HG02885 (cell line): Measurements from ENCODE around the gene NCOA4.
"Not testable (repeated sequence)": the region's sequence is repeated elsewhere in the genome, so short reads cannot be mapped to it uniquely, and the experiment has no call there.

Experiments used
- ATAC-seq: cut with Tn5 transposase; IDR thresholded peaks from one replicate; pipeline ENCODE4 v1.9.1; 2021; ENCODE audit warnings: mild to moderate bottlenecking; ENCODE audit not compliant: unreplicated experiment, poor library complexity

The NCOA4 gene

DNA sequence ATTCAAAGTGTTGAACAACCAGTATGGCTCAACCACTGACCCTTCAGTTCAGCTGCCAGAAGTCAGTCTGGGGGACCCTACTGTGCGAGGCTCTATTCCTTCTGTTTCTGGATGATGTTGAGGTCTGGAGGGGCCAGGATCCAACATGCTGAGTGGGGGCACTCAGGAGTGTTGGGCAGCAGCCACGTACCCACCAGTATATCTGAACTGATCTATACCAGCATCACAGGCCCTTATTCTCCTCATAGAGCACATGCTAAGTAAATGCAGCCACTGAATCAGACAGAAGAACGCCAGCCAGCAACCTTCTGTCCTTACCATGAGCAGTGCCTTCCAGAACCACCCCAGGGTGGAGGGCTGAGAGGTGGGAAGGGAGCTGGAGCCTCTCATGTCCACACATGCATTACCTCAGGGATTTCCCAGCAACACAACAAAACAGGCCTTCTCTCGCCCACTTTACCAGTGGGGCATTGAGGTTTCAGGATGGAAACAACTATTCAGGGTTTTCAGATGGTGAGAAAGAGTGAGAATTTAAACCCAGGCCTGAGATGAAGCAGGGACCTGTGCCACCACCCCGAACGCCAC, 22.5 kb upstream of the NCOA4 start:
- ATAC-seq: no peak

DNA sequence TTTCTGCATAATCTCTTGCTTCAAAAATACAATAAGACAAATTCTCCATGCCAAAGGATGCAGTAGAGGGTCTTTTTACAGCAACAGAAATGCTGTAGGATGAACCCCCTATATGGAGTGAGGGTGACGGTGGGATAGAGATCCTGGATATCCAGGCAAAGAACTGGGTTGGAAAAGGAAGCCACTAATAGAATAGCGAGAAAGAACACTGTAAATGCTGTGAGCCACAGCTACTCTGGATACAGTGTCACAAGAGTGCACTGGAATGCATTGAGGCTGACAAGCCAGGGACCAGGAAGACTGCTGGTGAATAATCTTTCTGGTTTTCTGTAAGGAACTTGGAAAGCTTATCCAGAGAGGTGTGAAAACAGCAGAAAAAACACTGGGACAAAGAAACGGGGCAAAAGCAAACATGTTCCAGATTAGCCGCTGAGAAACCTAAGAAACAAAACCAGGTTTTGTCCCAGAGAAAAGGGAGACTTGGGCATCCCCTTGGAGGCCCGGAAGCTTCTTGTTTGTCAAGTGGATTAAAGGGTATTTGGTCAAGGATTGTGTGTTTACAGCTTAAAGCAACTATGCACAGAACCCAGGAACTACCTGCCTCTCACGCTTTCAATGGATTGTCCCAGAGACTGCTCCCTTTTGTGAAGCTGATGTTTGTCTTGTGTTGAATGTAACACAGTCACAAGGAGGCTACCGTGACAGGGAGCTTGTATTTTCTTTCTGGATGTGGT, 21.8 kb upstream of the NCOA4 start:
- ATAC-seq: no peak

DNA sequence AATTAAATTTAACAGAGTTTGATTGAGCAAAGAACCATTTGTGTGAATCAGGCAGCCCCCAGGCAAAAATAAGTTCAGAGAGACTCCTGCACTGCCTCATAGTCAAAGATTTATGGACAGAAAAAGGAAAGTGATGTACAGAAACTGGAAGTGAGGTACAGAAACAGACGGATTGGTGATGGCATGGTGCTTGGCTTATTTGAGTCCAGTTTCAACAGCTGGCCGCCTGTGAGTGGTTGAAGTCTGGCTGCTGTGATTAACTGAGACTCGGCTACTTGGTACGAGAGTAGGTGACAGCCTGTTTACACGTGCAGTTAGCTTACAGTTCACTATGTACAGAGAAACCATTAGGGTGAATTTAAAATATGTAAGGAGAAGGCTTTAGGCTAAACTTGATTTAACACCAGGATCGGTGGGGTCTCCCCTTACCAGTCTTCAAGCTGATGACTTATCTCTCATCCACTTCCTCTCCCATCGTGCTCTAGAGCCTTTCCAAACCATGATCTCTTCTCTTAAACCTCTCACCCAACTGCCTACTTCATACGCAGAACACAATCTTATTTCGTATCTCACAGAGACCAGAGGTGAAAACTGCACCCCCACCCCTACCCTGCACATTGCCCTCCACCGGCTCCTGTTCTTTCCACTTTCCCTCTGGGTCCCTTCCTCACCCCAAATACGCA, 20.7 kb upstream of the NCOA4 start:
- no peak for ATAC-seq

DNA sequence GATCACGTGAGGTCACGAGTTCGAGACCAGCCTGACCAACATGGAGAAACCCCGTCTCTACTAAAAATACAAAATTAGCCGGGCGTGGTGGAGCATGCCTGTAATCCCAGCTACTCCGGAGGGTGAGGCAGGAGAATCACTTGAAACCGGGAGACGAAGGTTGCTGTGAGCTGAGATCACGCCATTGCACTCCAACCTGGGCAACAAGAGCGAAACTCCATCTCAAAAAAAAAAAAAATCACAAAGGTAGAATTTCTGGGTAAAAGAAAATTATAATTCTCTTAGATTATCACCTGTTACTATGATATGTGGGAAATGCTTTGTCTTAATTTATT, 19.0 kb upstream of the NCOA4 start:
- not testable (repeated sequence) for ATAC-seq

DNA sequence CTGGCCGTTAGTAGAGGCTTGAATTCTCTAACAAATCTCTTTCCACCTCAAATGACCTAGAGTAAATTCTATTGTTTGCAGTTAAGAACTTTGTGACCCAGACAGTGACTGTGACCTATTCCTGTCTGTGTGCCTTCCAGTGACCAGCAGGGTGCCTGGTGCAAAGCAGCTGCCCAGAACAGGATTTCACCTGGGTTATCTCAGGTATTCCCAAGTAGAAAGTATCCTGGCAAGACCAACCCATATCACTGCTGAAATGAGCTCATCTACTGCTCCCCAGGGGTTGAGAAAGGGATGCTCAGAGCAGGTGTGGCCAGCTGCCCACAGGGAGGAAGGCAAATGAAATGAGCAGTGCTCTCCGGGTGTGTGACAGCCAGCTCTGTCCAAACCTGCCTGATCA, 17.7 kb upstream of the NCOA4 start:
- ATAC-seq: no peak

DNA sequence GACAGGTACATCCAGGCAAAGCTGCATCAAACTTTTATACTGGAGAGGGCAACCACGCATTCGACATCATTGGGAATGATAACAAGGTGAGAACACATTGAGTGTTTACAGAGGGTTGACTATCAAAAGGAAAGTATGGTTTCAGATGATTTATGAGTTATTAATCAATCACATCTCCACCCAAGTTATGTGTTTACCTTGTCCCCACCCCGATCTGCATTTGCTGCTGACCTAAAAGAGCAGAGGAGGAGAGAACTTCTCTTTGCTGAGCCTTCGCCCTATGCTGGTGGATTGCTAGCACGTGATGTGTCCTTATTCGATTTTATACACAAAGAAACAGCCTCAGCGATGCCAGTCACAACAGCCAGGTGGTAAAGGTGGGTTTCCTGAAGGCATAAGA, 15.8 kb upstream of the NCOA4 start, which contains the start of gene MSMB:
Gene MSMB, minus strand, starts transcription at position 9 of the 400 bp plus-strand sequence. CDS start 32 bp downstream, outside the sequence.
- ATAC-seq: no peak

DNA sequence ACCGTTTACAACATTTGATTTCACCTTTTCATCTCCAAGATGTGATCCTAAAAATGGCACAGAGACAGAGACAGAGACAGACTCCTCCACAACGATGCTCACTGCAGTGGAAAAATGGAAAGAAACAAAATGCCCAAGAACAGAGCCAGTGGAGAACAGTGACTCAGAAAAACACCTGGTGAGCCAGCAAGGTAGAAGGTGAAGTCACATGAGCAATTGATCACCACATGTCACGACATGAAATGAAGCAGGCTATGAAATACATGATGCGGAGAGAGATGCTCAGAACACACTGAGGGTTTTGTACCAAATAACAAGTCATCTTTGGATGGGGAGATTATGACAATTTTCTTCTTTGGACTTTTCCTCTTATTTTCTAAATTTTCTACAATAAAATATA, 12.1 kb upstream of the NCOA4 start:
- no peak for ATAC-seq

DNA sequence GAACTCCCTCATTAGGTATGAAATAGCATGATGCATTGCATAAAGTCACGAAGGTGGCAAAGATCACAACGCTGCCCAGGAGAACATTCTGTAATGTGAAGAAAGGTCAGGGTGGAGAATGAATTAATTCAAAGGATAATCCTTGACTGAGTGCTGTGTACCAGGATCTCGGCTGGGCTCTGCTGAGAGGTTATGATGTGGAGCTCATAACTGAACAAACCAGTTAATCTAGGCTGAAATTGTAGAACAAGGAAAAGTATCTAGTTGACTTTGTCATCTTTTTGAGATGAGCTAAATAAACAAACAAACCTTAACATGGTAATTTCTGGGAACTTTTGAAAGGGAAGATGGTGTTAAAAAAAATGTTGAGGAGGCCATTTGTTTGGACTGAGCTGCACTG, 9.6 kb upstream of the NCOA4 start:
- no peak for ATAC-seq

DNA sequence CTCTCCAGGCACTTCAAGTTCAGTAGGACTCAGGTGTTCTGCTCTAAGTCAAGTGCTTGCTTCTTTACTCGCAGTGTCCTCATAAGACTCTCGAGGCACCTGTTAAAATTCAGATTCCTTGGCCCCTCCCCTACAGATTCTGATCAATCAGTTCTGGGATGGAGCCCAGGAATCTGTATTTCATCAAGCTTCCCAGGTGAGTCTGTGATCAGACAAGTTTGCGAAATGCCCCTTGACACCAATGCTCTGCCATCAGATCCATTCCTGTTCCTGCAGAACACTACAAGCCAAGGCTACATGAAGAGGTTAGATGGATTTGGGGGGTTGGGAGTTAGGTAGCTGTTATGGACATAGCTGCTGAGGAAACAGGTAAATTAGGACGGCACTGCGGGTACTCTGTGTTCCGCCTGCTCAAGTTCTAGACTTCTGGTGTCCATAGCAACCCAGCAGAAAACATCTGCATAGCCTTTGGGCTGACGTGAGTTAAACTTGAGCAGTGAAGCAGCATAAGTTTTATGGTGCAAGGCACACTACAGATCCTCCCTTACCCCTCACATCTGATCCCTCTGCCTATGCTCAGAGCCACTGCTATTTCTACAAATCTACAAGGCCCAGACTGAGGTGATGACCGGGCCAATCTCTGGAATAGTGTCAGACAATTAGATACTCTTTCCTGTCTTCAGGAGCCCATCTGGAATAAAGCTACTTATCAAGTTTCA, 6.8 kb upstream of the NCOA4 start:
- no peak for ATAC-seq

DNA sequence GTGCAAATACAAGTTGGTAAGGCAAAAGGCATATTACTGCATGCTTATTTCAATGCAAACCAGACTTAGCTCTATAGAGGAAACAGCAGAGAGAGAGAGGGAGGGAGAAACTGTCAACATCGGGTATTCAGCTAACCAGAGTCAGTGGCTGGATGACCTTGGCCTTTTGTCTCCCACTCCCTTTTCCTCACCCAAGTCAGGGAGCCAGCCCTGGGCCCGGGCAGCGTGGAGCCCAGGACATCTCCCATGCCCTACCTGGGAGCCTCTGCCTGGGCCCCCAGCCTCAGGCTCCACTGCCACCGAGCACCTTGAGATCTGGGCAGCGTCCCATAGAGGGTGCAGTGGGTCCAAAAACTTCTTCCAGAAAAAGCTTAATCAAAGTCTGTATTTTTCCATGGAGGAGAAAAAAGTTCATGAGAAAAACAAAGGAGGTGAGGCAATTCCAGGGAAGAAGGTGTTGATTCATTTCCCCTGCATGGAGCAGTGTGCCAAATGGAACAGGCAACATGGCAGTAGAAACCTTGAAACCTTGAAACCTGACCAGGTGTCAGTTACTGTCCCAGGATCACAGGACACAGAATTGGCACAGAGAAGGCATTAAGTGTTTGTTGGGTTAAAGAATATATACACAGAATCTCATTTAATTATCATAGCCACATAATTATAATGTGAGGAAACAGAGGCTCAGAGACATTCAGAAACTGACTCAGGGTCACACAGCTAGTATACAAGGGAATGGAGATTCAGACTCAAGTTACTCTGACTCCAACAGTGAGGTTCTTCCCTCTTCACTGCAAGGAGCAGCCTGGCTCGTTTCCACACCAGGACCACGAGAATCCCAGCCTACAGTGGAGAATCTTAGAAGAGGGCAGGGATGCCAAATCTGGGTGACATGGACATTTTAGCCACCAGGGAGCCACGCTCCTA, 5.8 kb upstream of the NCOA4 start:
- no peak for ATAC-seq

DNA sequence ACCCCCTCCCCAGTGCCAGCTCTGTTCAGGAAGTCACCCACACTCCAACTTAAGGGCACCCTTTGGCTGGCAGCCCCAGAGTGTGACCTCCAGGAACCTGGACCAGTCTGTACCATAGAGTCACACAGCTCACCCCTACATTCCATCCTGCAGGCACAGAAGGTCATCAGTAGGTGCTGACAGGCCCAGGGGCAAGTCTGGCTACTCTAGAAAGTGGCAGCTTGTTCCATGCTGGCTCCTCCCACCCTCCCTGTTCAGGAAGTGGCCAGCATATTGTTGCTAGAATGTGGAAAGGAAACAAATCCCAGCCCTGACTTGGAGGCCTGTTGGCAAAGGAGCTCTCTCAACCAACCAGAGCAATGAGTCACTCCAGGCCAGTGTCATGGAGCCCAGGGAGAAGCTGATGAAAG, 3.2 kb upstream of the NCOA4 start:
- no peak for ATAC-seq

DNA sequence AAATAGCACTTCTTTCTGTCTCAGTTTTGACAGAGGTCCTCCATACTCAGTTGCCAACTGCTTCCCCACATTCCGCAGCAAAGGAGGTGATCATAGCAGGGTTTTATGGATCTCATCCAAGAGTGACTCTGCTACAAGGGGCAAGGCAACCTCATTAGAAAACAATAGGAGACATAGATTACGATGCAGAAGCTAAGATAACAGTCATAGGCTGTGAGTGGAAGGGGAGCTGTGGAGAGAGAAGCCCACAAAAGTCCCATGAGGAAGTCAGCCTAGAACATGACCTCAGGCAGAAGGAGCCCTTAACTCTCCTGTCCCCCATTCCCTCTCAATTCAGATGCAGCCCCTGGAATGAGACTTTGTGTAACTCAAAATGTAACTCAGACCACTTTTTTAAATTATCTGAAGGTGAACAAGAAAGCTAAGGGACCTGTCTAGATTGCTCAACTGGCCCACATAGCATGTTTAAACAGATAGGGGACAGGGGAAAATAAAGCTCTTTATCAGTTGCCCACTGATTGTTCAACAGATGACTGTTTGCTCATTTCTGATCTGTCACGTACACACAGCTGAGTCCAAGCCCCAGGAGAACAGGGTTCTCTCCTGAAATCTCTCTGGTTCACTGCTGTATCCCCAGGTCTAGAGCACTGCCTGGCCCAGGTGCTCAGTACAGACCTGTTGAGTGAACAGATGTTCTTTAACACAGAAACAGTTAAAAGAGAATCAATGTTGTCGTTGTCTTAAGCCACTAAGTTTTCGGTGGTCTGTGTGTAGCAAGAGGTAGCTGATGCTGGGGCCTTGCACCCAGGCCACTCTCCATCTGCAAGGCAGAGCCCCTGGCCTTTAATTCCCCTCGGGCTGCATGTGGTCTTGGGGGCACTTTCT, 1.5 kb upstream of the NCOA4 start:
- no peak for ATAC-seq

DNA sequence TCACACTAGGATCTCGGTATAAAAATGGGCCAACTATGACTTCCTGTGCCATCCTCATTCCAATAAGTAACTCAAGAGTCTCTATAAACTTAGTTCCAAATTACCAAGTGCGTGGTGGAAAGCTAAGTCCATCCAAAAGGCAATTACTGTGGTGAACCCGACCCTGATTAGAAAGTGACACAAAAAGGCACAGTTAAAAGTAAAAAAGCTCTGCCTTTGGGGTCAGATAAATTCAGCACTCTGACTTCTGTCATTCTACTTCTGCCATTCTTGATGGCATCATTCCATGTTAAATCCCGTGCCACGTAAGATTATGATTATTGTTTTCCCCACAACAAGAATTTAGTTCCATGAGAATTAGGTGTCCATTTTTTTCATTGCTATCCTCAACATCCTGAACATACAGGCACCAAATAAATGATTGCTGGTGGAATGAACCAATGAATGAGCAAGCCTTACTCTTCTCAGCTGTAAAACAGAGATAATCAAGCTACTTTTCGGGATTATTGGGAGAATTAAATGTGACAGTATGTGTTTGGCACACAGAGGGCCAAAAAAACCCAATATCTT, 877 bp downstream of the NCOA4 start:
- ATAC-seq: no peak

DNA sequence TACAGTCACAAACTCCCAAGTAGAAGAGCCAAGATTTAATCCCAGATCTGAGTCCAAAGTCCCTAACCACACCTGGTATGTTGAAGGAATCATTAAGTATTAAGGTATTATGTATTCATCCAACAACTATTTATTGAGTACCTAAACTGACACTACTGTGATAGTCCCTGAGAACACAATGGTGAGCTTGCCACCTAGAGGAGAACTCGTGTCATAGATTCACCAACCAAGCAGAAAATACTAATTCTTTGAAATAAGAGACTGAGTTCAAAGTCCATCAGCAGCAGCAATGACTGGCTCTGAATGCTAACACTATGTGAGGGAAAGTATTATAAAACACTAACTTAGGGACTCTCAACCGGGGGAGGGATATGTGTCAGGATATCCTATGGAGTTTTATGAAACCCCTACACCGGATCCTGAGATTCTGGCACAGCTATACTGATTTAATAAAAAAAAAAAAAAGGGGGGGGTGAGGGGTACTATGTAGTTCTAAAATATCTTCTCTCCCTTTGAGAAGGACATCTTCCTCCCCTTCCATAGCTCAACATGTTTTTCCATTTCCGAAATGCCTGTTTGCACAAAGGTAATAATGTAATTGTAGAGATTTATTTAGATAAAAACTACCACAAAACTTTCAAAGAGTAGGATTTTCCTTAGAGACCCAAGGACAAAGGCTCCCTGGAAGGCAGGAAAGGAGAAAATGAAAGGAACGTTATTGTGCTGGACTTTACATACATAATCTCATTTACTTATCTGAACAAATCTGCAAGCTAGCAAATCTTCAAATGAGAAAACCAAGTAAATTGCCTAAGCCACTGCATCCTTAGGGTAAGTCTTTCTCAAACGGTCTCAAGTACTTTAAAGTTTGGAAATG, 1.6 kb downstream of the NCOA4 start:
- peak; percentile 47 for ATAC-seq

DNA sequence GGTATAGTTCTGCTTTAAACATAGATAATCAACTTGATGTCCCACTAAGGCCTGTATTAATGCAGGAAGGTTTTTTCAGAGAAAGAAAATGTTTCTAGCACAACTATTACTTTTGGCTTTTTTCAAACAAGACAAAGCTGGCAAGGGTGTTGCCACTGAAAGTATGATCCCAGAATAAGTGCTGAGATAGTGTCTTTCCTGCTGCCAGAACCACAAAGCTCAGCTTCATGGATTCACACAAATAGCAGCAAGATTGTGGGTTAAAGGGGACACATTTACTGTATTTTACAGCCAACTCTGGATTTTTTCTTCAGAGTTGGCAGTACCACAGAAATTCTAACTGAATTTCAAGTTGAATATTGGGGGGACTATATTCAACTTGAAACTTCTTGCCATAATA, 4.3 kb downstream of the NCOA4 start:
- ATAC-seq: no peak

DNA sequence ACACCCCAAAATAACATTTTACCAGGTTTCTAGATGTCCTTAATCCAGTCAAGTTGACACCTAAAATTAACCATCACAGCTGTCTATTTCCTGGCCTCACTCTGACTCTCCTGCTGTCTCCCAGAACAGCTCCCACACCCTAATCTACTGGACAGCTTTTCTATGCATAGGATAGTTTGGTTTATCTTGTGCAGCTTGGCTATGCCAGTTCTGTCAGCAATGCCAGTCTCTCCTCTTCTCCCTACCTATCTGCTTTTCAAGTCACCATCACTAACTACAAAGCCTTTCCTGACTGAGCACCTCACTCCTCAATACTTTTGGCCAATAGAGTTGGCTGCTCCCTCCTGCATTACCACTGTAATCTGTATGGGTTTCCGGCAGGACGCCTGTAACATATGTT, 5.0 kb downstream of the NCOA4 start:
- ATAC-seq: no peak

DNA sequence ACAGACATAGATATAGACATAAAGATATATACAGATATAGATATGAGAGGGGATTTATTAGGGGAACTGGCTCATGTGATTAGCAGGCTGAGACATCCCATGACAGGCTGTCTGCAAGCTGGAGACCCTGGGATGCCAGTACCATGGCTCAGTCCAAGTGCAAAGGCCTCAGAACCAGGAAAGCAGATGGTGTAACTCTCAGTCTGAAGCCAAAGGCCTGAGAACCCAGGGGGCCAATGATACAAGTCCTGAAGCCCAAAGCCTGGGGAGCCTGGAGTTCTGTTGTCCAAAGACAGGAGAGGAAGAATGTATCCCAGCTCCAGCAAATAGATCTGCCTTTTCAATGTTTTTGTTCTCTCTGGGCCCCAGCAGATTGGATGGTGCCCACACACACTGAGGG, 5.5 kb downstream of the NCOA4 start:
- no peak for ATAC-seq
